GM19372 (cell line): Measurements from ENCODE around the gene NOS1AP.
A peak's percentile ranks its signal among the peaks of the same experiment; 100 is the strongest.

Experiments
- ATAC-seq: cut with Tn5 transposase; IDR thresholded peaks from one replicate; pipeline ENCODE4 v1.9.1; 2021; ENCODE audit warnings: mild to moderate bottlenecking, low read depth, moderate library complexity; ENCODE audit not compliant: unreplicated experiment

Gene NOS1AP

DNA sequence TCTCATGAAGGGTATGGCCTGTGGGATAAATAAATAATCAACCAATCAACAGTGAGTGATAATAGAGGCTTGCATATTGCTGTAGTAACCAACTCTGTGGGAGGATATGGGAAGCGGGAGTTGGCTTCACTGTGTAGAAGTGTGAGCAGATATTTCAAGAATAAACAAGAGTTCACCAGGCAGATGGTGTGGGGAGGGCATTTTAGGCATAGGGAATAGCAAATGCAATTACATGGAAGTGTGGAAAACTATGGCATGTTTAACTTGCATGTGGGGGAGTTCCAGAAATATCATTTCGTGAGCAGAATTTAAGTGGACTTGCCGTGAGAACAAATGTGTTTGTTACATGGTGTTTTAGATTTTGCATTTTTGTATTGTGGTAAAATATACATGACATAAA lies 211.9 kb downstream of the NOS1AP start:
- ATAC-seq, result no peak

DNA sequence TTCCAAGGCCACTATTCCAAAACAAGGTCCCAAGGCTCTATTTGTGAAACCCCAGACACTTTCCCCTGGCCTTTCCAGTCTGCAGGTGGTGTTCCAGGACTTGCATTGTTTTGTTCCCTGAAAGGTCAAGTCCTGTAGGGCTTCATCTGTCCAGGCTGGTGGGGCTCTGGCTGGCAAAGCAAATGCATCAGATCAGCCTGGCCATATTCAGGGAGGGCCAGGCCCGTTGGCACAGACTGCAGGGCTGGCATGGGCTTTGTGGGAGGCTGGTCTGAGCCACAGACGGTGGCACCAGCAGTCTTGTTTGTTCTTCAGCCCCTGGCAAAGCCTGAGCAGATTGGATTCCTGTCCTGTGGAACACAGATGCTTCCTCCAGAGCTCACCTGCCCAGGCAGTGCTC lies 214.2 kb downstream of the NOS1AP start:
- no peak for ATAC-seq

DNA sequence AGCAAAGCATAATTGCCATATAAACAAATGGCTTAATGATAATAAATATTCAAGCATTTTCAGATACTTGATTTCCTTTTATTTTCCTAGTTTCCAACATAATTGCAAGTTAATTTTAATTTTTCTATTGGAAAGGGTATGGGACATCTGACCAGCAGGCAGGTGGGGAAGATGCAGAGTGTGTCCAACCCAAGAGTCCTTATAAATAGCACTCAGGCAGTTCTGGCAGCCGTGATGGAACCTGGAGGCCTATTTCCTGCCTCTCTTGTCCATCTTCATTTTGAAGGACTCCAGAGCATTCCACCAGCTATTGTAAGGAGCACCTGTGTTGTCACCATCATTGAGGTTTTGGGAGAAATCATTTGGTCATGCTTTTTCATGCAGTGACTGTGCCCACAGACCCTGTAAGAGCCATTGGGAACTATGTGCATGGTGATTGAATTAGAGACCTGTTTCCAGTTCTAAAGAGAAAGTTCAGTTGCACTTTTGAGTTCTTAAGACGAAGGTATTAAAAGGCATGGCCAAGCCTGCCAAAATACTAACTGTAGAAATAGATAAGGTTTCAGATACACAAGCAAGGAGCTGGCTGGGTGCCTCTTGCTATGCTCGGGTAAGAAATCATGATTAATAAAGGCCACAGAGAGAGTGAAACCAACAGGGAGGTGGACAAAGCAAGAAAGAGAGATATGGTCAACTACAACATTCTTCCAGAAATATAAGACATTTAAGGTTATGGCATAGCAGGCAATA lies 214.9 kb downstream of the NOS1AP start:
- no peak for ATAC-seq

DNA sequence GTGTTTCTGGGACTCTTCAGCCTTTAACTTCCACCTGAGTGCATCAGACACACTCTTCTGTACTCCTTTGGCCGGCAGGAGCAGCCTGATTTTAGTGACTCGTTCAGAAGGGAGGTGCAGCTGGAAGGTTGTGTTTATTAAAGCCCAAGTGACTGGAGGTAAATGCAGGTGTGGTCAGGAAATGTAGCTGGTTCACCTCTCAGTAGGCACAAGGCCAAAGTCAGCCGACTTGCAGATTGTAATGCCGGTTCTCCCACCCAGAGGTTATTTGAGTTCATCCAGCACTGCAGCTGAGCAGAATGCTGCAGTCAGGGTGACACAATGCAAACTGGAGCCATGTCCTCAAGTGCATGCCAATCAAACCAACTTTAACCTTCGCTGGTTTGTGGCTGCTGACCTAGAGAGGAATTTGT lies 215.7 kb downstream of the NOS1AP start:
- no peak for ATAC-seq

DNA sequence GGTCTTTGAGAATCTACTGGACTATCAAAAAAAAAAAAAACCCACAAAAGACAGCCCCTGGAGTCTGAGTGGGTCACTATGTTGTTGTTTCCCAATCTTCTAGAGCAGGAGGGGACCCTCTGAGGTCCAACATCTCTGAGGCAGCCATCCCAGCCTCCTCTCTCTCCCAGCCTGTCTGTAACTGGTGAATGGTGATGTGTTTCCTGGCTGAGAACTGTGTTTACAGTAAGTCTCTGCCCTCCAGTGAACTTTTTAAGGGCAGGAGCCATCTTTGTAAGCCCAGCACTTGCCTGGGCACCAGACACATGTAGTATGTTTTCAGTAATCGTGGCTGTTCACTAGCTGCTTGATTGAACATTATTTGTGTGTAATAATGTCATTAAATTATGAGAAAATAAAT lies 221.5 kb downstream of the NOS1AP start:
- no peak for ATAC-seq

DNA sequence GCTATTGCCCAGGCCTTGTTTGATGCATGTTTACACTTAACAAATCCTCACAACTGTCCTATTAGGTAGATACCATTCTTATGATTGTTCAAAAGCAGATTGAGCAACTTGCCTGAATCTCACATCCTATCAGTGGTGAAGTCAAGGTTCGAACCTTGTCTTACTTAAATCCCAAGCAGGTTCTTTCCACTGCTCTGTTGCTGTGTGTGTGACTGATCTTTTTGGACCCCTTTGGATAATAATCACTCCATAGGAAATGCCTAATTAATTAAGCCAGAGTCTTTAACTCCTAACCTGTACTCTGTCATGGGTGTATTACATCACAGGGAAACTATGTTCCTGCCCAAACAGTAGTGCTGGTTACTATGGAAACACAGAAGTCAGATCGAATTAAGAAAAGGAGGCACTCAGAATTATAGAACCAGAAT lies 222.9 kb downstream of the NOS1AP start:
- no peak for ATAC-seq

DNA sequence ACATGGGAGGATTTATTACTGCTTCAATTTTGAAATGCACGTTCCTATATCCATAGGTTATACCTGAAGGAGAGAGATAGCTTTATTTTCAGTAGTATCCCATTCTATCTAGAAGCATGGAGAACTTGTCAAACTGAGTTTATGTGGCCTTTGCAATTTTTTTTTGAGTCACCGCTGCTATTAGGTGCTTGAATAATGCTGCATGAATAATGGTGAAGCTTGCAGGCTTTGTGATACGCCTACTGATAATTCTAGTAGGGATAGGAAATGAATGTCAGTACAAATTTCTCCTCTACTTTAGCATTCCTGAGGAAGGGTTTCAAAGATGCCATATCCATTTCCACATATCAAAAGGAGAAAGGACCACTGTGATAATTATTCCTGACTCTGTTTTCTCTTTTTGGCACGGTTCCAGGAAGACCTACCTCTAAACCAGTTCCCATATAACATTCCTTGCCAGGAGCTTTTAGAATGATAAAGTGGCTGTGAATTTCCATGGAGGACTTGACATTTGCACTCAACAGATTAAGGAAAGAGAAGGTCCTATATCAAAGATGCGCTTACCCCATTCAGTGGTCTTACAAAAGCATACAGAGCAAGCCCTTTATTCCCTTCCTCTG lies 223.7 kb downstream of the NOS1AP start:
- no peak for ATAC-seq

DNA sequence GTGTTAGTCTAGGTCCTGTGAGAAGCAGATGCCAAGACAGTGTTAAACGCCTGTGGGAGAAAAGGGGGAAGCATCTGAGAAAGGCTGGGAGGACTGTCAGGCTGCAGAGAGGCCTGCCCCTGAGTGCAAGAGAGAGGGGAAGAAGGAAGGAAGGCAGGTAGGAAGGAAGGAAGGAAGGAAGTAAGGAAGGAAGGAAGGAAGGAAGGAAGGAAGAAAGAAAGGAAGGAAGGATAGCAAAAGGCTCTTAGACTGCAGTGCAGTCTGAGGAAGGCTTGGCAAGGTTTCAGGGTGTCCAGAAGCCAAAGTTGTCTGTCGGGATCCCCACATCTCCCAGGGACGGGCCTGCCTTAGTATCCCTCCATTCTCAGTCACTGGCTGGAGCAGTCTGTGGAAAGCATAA lies 224.5 kb downstream of the NOS1AP start:
- no peak for ATAC-seq

DNA sequence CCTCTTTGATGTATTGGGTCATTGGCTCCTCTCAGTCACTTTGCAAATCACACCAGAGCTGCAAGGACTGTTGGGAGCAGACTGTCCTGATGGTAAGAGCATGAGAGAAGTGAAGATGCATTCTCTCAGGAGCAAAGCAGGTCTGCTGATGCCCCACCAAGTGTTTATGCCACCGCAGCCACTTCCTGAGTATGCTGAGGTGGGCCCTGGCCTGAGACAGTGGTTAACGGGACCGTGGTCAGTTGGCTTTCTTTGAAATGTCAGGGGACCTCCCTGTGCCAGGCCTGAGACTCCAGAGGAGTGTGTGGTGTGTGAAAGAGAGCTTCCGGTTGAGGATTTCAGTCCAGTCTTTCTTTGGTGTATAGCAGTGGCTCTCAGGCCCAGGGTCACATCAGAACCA lies 227.7 kb downstream of the NOS1AP start:
- no peak for ATAC-seq

DNA sequence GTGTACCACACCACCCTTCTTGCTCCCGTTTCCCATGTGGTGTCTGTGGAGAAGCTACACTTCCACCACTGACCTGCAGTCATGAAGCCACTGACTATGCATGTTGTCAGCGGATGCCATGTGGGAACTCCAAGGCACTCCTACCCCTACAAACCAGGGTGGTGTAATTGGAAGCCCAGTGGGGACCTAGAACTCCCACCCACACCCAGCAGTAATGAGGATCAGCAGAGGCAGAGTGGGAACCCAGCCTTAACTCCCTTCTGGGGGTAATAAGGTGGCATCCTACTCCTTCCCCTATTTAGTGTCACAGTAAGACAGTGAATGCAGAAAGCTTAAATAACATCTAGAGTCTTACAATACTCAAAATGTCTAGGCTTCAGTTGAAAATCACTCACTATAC lies 228.8 kb downstream of the NOS1AP start:
- no peak for ATAC-seq

DNA sequence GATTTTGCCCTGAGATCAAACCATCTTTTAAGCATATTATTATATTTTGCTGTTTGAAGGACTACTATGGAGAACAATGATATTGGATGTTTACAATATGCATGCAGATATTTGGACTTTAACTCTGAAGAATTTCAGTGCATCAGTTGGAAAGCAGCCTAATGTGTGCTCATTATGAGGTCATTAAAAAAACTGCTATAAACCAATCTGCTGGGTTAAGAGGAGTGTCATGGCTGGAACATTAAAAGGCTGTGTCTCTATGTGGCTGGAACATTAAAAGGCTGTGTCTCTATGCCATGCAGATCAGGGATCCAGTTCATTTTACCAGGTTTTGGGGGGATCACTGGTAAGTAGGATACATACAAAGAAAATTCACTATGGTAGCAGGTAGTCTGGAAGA lies 229.5 kb downstream of the NOS1AP start:
- no peak for ATAC-seq

DNA sequence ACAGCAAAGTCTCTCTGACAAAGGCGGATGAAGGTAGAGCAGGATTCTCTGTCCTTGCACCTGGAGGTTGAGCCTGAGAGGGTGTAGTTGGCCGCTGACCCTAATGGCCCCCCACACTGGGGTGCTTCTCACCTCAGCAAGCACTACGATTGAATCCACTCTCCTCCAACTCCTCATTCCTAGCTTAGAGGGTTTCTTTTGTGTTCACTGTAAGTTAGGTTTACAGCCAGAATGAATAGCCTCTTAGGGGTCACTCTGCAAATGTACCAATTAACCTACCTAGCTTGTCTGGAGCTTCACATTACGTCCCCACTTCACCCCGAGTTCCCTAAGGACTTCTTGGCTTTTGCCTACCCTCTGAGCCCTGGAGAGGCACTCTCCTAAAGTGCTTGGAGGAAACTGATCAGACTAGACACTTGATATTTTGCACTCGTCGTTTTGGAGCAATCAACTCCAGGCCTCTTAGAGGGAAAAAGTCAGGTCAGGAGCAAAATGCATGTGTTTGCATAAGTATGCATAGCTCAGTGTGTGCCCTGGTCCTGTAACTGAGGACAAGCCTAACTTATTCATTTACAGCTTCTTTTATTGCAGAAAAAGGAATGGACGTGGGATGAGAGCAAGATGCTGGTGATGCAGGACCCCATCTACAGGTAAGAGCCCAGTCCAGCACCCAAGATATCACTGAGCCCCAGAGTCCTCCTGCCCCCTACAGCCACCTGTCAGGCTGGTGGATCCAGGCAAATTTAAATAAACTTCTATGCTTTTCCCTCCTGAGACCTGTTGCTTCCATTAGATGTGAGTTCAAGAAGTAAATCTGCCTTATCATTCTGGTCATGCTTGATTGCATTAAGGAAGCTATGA lies 230.8 kb downstream of the NOS1AP start:
- ATAC-seq, result no peak

DNA sequence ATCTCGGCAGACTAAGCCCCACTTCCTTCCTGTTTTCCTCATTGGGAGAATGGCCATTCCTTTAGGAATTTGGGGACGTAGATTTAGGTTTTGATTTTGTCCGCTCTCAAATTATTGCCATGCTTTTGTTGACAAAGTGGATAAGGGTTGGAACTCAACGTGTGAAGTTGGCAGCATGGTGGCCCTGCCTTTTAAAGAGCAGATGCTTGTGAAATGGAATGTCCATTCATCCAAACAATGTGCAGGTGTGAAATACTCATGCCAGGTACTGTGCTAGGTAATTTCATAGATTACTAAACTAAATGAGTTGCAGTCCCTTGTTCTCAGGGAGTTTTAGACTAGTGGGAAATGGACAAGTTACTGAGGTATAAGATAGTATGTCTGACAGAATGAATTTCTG lies 232.2 kb downstream of the NOS1AP start:
- no peak for ATAC-seq

DNA sequence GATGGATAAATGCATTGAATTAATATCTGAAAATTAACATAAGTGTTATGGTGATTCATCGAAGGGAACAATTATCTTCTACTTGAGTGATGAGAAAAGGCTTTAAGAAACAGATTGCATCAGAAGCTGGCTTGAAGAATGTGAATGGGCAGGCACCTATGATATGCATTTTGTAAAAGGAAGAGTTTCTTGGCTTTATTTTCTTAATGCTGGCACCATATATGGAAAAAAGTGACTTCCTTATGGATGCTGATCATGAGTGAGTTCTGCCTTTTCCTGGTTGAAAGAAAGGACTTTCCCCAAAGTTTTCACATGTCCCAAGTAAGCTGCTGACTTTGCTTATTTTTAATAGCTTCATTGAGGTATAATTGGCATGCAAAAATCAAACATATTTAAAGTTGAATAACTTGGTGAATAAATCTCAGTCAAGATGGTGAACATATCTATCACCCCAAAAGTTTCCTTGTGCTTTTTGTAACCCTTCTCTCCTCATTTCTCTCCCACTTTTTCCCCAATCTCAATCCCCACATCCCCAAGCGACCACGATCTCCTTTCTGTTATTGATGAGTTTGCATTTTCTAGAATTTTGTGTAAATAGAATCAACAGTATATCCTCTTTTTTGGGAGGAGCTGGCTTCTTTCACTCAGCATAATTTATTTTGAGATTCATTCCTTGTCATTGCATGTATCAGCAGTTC lies 233.0 kb downstream of the NOS1AP start:
- no peak for ATAC-seq

DNA sequence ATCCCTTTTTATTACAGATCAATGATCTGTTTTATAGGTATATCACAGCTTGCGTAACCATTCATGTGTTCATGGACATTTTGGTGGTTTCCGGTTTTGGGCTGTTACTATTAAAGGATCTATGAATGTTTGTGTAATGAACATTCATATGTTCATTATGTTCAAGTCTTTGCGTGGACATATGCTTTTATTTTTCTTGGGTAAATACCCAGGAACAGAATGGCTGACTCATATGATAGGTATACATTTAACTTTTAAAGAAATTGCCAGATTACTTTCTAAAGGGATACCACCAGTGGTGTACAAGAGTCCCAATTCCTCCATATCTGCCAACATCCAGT lies 233.5 kb downstream of the NOS1AP start:
- no peak for ATAC-seq

DNA sequence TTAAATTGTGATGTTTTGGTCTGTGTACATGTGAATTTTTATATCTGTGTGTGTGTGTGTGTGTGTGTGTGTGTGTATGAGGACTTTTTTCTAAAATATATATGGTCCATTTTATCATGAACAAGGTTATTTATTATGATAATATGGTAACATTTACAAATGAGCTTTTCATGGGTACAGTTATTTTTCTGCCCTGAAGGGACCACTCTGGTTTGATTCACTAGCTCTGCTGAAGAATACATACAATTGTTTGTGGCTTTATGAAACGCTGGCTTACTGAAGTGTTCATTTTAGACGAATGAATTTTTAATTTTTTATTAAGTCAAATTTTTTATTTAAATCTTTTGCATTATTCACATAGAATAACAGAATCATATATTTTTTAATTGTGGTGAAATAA lies 235.2 kb downstream of the NOS1AP start:
- ATAC-seq, result no peak

DNA sequence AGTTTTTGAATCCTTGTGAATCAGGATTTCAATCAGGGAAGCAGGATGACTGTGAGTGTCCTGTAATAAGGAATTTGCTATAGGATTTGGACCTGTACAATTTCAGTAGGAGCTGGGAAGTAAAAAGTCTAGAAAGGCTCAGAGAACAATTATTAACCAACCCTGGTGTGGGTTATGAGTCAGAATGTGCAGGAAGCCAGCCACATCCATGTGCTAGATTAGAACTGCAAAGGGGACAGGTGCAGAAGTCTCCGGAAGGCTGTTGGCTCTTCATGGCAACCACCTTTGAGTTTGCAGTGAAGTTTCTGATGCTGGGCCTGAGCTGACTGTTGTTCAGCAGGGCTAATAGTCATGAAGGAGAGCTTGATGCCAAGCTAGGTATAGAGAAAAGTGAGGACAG lies 236.5 kb downstream of the NOS1AP start:
- ATAC-seq, result peak; percentile 53

DNA sequence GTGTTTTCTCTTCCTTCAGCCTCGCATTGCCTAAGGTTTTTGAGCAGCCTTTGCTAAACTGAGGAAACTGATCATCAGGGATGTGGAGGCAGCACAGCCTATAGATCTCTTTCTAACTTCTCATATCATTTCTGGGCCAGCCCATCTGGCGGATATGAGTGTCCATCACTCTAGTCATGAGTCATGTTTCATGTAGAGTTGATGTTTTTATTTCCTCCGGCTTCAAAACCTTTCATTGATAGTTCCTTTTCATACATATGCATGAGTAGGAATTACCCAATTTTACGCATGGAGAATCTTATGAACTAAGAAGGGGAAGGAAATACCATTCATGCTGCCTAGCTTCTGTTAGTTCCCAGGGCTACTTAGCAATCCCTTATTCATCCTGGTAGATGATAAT lies 240.8 kb downstream of the NOS1AP start:
- ATAC-seq, result no peak

DNA sequence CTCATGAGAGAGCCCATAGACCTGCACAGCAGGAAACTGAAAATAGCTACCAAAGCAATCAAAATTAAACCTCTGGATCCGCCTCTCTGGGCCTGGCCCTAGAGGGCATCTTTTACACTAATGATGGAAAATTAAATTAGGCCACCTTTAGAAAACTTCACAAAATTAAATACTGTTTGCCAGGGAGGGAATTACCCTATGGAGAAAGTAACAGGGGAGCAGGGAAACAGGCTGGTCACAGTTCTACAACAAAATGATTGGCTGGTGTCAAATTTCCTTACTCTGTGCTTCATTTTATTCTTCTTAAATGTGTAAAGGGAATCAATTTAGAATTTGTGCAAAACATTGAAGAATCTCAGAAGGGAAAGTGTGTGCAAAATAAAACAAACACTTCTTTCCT lies 244.7 kb downstream of the NOS1AP start:
- no peak for ATAC-seq

DNA sequence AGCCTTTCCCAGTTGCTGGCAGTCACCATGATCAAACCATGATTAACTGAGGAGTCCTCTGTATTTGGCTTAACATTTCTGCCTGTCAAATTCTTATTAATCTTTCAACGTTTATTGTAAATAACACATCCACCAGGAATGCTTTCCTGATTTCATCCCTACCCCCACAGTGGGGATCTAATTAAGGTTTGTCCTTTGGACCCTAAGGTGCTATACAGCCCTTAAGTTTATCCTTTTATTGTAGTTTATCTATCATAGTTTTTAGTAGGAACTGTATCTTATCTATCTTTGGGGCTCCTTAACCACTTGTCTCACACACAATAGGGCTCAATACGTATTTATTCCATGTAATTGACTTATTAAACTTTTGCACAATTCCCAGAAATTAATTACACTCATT lies 246.2 kb downstream of the NOS1AP start:
- no peak for ATAC-seq

DNA sequence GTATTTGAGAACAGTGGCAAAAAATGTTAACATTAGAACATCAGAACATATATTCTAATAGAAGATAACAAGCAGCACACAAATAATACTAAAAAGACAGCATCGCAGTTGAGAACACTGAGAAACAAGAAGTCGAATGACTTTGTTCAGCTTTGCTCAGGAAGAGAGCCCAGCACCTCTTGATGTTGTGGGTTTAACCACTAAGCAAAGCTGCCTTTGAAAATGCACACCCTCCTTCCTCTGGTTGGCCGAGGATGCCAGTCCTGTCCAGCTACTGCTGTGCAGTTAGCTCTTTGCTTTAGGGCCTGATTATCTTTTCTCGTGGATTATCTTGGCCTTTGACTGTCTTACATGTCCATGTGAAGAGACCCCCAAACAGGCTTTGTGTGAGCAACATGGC lies 246.7 kb downstream of the NOS1AP start:
- ATAC-seq, result no peak
